SK-N-SH treated with all-trans-retinoic acid at 6 μM for 48 hours (cell line): Measurements from ENCODE around the gene SEL1L2.

ENCODE experiments used
- ATAC-seq: fragments of 200-7000 bp; cut with Tn5 transposase; 3 replicates; pipeline ENCODE4 v1.9.1; 2020; ENCODE audit warnings: mild to moderate bottlenecking, moderate library complexity
- ARNTL ChIP-seq: fragments of 450-650 bp; formaldehyde crosslinking; IDR thresholded peaks from 2 replicates; pipeline ENCODE4 v1.5.0; 2020; ENCODE audit warnings: low read depth, mild to moderate bottlenecking, moderate library complexity, borderline replicate concordance
- BACH2 ChIP-seq: fragments of 250-450 bp; sonication (Bioruptor Pico); IDR thresholded peaks from 2 replicates; pipeline ENCODE4 v1.9.0; 2021; ENCODE audit warnings: mild to moderate bottlenecking, borderline replicate concordance
- GLIS3 ChIP-seq: fragments of 250-450 bp; sonication (Bioruptor Pico); IDR thresholded peaks from 2 replicates; pipeline ENCODE4 v1.5.0; 2020; ENCODE audit warnings: mild to moderate bottlenecking, moderate library complexity
- ISL1 ChIP-seq: fragments of 250-450 bp; sonication (Bioruptor Pico); IDR thresholded peaks from 2 replicates; pipeline ENCODE4 v2.1.2; 2022; ENCODE audit warnings: mild to moderate bottlenecking, moderate library complexity
- OSR1 ChIP-seq: fragments of 250-450 bp; sonication (Bioruptor Pico); IDR thresholded peaks from 2 replicates; pipeline ENCODE4 v1.8.0; 2022; ENCODE audit warnings: moderate library complexity, mild to moderate bottlenecking, inconsistent platforms
- PPARA ChIP-seq: fragments of 250-450 bp; sonication (Bioruptor Pico); IDR thresholded peaks from 2 replicates; pipeline ENCODE4 v1.5.0; 2020; ENCODE audit warnings: mild to moderate bottlenecking, borderline replicate concordance
- SNAI2 ChIP-seq: fragments of 250-450 bp; sonication (Bioruptor Pico); IDR thresholded peaks from 2 replicates; pipeline ENCODE4 v1.5.0; 2020; ENCODE audit warnings: mild to moderate bottlenecking, moderate library complexity
- ZC3H10 ChIP-seq: fragments of 250-450 bp; sonication (Bioruptor Pico); IDR thresholded peaks from 2 replicates; pipeline ENCODE4 v1.5.1; 2021; ENCODE audit warnings: mild to moderate bottlenecking, moderate library complexity
- ZFP3 ChIP-seq: fragments of 250-450 bp; sonication (Bioruptor Pico); IDR thresholded peaks from 2 replicates; pipeline ENCODE4 v1.5.0; 2020; ENCODE audit warnings: mild to moderate bottlenecking, moderate library complexity
- ZFP30 ChIP-seq: fragments of 450-650 bp; formaldehyde crosslinking; IDR thresholded peaks from 2 replicates; pipeline ENCODE4 v1.5.0; 2022; ENCODE audit warnings: mild to moderate bottlenecking, moderate library complexity
- ZNF565 ChIP-seq: fragments of 450-650 bp; formaldehyde crosslinking; conservative IDR thresholded peaks from 2 replicates; pipeline ENCODE4 v1.5.0; 2020; ENCODE audit warnings: low read depth, mild to moderate bottlenecking, moderate library complexity
- ZNF70 ChIP-seq: fragments of 450-650 bp; formaldehyde crosslinking; IDR thresholded peaks from 2 replicates; pipeline ENCODE4 v1.5.0; 2020; ENCODE audit warnings: mild to moderate bottlenecking, moderate library complexity
- ZNF8 ChIP-seq: fragments of 450-650 bp; formaldehyde crosslinking; IDR thresholded peaks from 2 replicates; pipeline ENCODE4 v1.5.0; 2020; ENCODE audit warnings: mild to moderate bottlenecking, moderate library complexity
- TF ChIP-seq, protein P1 (sequence below): fragments of 250-450 bp; sonication (Bioruptor Pico); IDR thresholded peaks from 2 replicates; pipeline ENCODE4 v1.8.0; 2020; ENCODE audit warnings: mild to moderate bottlenecking, moderate library complexity, borderline replicate concordance
- TF ChIP-seq, protein P2 (sequence below): fragments of 250-450 bp; sonication (Bioruptor Pico); IDR thresholded peaks from 2 replicates; pipeline ENCODE4 v1.5.1; 2020; ENCODE audit warnings: low read depth, mild to moderate bottlenecking, moderate library complexity
- TF ChIP-seq, protein P3 (sequence below): fragments of 250-450 bp; sonication (Bioruptor Pico); IDR thresholded peaks from 2 replicates; pipeline ENCODE4 v1.8.0; 2021; ENCODE audit warnings: low read depth, mild to moderate bottlenecking, moderate library complexity, borderline replicate concordance
- TF ChIP-seq, protein P4 (sequence below): fragments of 250-450 bp; sonication (Bioruptor Pico); IDR thresholded peaks from 2 replicates; pipeline ENCODE4 v1.5.0; 2020; ENCODE audit warnings: mild to moderate bottlenecking, moderate library complexity
- TF ChIP-seq, protein P5 (sequence below): fragments of 250-450 bp; sonication (Bioruptor Pico); IDR thresholded peaks from 2 replicates; pipeline ENCODE4 v1.5.1; 2021; ENCODE audit warnings: mild to moderate bottlenecking, moderate library complexity

Gene SEL1L2

DNA sequence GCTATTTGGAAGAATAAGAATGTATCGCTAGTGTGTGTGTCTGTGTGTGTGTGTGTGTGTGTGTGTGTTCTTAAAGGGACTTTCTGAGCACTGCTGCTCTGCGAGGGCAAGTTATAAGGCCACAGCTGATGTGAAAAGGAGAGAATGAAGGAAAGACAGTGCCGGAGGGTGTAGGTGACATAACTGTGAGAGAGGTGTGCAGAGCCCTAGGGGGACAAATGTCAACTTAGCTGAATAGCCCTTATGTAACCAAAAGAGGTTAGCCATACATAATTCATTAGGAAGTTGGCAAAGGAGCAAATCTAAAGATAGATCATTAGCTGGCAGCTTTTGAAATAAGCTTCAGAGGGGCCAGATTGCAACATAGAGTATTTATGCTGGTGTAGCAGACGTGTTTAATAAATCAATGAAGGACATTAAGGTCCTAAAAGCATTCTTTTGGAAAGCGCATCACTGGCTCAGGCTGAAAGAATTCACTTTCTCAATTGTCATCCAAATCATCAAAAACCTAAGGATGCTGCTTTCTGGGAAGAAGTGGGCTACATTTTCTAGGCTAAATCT, 124.5 kb downstream of the SEL1L2 start:
- TF ChIP-seq ISL1 (CRISPR knock-in tag) (peak; percentile 100), ZC3H10 (CRISPR knock-in tag) (peak; percentile 78), ZFP3 (no peak)
- TF ChIP-seq, protein P1, sequence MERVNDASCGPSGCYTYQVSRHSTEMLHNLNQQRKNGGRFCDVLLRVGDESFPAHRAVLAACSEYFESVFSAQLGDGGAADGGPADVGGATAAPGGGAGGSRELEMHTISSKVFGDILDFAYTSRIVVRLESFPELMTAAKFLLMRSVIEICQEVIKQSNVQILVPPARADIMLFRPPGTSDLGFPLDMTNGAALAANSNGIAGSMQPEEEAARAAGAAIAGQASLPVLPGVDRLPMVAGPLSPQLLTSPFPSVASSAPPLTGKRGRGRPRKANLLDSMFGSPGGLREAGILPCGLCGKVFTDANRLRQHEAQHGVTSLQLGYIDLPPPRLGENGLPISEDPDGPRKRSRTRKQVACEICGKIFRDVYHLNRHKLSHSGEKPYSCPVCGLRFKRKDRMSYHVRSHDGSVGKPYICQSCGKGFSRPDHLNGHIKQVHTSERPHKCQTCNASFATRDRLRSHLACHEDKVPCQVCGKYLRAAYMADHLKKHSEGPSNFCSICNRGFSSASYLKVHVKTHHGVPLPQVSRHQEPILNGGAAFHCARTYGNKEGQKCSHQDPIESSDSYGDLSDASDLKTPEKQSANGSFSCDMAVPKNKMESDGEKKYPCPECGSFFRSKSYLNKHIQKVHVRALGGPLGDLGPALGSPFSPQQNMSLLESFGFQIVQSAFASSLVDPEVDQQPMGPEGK (CRISPR knock-in tag): peak; percentile 50; the same call in 1 of the 2 replicates
- peak; percentile 85 for ATAC-seq

DNA sequence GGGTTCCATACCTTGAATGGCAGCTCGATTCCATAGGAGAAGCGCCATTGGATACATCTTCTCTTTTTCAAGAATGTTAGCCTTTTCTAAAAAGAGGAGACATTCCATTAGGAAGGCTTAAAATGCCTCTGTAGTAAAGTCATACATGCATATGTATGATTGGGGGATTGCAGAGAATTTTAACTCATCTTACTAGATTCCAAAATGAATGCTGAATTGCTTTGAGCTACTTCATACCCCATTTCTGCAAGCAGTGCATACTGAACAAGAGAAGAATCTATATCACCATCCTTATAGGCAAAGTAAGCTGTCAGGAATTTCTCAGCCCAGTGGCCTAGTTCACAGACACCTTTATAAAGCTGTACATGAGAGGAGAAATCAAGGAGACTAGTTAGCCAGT, 125.3 kb downstream of the SEL1L2 start:
- peak; percentile 42 for ATAC-seq
- TF ChIP-seq, protein P2, sequence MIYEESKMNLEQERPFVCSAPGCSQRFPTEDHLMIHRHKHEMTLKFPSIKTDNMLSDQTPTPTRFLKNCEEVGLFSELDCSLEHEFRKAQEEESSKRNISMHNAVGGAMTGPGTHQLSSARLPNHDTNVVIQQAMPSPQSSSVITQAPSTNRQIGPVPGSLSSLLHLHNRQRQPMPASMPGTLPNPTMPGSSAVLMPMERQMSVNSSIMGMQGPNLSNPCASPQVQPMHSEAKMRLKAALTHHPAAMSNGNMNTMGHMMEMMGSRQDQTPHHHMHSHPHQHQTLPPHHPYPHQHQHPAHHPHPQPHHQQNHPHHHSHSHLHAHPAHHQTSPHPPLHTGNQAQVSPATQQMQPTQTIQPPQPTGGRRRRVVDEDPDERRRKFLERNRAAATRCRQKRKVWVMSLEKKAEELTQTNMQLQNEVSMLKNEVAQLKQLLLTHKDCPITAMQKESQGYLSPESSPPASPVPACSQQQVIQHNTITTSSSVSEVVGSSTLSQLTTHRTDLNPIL (CRISPR knock-in tag): no peak
- 0 out of 2 replicates have a peak, but pooled peaks have one; percentile 8 for TF ChIP-seq ISL1 (CRISPR knock-in tag)

DNA sequence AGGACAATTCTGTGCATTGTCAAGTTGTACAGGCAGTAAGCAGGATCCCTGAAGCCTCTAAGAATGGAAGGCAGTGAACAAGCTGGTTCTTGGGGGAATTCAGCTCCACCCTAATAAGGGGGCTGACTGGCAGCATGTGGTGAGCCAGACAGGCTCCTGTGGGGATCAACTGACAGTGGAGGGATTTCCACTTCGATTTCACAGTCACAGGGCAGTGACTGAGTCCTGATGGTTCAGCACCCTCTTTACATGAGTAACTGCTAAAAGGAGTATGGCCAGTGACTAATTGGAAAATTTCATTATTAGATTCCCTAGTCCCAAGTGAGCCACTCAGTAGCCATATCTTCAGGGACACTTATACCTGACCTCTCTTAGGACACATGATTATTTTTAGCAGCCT, 127.2 kb downstream of the SEL1L2 start:
- ATAC-seq: no peak
- TF ChIP-seq BACH2: no peak
- no peak for TF ChIP-seq ZFP3
- no peak for TF ChIP-seq ZNF565 (CRISPR knock-in tag)
- TF ChIP-seq ZFP30: no peak
- no peak for TF ChIP-seq OSR1 (CRISPR knock-in tag)
- TF ChIP-seq PPARA (CRISPR knock-in tag): no peak
- TF ChIP-seq, protein P3, sequence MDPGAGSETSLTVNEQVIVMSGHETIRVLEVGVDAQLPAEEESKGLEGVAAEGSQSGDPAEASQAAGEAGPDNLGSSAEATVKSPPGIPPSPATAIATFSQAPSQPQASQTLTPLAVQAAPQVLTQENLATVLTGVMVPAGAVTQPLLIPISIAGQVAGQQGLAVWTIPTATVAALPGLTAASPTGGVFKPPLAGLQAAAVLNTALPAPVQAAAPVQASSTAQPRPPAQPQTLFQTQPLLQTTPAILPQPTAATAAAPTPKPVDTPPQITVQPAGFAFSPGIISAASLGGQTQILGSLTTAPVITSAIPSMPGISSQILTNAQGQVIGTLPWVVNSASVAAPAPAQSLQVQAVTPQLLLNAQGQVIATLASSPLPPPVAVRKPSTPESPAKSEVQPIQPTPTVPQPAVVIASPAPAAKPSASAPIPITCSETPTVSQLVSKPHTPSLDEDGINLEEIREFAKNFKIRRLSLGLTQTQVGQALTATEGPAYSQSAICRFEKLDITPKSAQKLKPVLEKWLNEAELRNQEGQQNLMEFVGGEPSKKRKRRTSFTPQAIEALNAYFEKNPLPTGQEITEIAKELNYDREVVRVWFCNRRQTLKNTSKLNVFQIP (CRISPR knock-in tag): no peak
- TF ChIP-seq ARNTL (CRISPR knock-in tag): no peak
- TF ChIP-seq, protein P1 (CRISPR knock-in tag): no peak
- no peak for TF ChIP-seq ZNF70

DNA sequence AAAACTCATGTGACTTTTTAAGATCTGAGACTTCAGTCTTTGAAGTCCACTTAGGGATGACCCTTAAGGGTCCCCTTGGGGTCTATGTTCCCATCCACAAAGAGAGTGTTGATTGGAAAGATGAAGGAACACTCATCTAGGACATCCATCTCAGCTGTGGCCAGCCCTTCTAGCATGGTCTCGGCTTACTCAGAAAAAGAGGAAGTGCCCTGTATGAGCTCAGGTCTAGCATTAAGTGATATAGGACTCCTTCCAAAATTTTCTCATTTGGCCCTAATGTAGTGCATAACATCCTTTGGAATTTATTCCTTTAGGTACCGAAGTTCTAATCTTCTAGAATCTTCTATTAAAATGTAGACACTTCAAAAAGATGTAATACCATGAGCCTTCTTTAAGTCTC, 128.2 kb downstream of the SEL1L2 start:
- ATAC-seq: no peak
- TF ChIP-seq OSR1 (CRISPR knock-in tag) (no peak), ZNF8 (no peak), GLIS3 (CRISPR knock-in tag) (no peak), ZNF70 (no peak), ZFP3 (no peak), PPARA (CRISPR knock-in tag) (no peak), ZNF565 (CRISPR knock-in tag) (no peak), SNAI2 (CRISPR knock-in tag) (no peak)
- TF ChIP-seq, protein P4, sequence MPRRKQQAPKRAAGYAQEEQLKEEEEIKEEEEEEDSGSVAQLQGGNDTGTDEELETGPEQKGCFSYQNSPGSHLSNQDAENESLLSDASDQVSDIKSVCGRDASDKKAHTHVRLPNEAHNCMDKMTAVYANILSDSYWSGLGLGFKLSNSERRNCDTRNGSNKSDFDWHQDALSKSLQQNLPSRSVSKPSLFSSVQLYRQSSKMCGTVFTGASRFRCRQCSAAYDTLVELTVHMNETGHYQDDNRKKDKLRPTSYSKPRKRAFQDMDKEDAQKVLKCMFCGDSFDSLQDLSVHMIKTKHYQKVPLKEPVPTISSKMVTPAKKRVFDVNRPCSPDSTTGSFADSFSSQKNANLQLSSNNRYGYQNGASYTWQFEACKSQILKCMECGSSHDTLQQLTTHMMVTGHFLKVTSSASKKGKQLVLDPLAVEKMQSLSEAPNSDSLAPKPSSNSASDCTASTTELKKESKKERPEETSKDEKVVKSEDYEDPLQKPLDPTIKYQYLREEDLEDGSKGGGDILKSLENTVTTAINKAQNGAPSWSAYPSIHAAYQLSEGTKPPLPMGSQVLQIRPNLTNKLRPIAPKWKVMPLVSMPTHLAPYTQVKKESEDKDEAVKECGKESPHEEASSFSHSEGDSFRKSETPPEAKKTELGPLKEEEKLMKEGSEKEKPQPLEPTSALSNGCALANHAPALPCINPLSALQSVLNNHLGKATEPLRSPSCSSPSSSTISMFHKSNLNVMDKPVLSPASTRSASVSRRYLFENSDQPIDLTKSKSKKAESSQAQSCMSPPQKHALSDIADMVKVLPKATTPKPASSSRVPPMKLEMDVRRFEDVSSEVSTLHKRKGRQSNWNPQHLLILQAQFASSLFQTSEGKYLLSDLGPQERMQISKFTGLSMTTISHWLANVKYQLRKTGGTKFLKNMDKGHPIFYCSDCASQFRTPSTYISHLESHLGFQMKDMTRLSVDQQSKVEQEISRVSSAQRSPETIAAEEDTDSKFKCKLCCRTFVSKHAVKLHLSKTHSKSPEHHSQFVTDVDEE: no peak
- TF ChIP-seq, protein P5, sequence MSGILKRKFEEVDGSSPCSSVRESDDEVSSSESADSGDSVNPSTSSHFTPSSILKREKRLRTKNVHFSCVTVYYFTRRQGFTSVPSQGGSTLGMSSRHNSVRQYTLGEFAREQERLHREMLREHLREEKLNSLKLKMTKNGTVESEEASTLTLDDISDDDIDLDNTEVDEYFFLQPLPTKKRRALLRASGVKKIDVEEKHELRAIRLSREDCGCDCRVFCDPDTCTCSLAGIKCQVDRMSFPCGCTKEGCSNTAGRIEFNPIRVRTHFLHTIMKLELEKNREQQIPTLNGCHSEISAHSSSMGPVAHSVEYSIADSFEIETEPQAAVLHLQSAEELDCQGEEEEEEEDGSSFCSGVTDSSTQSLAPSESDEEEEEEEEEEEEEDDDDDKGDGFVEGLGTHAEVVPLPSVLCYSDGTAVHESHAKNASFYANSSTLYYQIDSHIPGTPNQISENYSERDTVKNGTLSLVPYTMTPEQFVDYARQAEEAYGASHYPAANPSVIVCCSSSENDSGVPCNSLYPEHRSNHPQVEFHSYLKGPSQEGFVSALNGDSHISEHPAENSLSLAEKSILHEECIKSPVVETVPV: no peak
